Measurements from ENCODE around the gene DDR2.
"Not testable (repeated sequence)": the region's sequence is repeated elsewhere in the genome, so short reads cannot be mapped to it uniquely, and the experiment has no call there.

The DDR2 gene

DNA sequence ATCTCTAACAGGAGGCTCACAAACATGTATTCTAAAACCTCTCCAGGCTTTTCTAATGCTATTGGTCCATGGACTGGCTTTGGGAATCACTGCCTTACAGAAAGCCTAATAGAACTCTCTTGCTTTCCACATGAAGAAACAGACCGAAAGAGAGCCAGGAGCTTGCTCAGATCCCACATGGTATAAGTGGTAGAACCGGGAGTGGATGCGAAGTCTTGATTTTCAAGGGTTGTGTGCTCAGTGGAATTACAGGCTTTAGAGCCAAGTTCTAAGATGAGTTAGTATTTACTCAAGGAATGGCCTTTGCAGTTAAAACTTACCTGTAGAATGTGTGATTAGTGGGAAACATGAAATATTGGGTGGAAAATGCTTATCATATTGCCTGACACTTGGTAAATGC is 103.9 kb downstream of the DDR2 start:
- H3K4me3 ChIP-seq (ENCODE audit: low read depth, low read length) = no peak overlapping the region
- no peak for DNase-seq (ENCODE audit: low read depth)

DNA sequence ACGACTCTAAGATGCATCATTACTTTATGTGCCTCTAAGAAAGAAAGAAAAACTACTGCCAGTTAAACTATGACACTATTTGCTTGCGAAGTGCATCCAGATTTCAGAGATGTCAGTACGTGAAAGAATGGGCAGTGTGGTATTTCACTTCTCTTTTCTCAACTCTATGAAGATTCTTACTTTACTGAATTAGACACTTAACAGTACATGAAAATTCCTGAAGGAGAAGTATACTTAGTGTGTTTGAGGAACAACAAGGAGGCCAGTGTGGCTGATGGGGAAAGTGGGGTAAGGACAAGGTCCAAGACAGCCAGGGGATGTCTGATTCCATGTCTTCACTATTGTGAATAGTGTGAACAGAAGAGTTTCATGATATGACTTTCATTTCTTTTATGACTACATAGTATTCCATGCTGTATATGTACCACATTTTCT is 104.4 kb downstream of the DDR2 start:
- DNase-seq (ENCODE audit: low read depth) = no peak
- H3K4me3 ChIP-seq (ENCODE audit: low read depth, low read length) = no peak overlapping the region

DNA sequence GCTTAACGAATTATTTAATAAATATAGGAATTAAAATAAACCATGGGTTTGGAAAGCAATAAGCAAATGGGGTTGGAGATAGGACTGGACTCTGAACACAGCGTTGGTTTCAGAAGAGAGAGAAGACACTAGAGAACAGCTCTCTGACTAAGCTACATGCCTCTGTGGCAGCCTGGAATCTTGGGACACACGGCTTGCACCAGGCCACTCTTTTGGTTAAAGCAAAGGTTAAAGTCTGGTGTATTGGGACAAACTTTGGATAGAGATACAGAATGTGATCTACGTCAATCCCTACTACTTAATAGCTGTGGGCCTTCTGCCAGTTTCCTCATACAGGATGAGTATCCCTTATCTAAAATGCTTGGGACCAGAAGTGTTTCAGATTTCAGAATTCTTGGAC is 108.5 kb downstream of the DDR2 start:
- H3K4me3 ChIP-seq (ENCODE audit: low read depth, low read length) = no peak overlapping the region
- DNase-seq (ENCODE audit: low read depth) = no peak

DNA sequence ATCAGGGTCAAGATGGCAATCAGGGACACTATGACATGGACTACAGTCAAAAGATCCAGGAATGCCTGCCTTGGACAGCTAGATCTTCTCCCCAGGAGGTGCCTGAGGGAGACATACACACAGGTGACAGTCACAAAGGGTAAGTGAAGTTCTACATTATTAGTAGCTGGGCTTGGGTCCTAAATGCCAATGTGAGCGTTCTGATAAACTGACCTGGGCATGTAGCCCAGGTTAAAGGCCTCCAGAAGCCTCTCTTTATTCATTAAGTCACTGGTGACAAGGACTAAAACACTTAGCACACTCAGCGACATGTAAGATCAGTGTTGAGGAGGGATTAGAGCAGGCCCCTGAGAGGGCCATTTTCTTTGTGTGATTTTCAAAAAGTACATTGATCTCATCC is 109.3 kb downstream of the DDR2 start:
- H3K4me3 ChIP-seq (ENCODE audit: low read depth, low read length) = no peak overlapping the region
- DNase-seq (ENCODE audit: low read depth) = no peak

DNA sequence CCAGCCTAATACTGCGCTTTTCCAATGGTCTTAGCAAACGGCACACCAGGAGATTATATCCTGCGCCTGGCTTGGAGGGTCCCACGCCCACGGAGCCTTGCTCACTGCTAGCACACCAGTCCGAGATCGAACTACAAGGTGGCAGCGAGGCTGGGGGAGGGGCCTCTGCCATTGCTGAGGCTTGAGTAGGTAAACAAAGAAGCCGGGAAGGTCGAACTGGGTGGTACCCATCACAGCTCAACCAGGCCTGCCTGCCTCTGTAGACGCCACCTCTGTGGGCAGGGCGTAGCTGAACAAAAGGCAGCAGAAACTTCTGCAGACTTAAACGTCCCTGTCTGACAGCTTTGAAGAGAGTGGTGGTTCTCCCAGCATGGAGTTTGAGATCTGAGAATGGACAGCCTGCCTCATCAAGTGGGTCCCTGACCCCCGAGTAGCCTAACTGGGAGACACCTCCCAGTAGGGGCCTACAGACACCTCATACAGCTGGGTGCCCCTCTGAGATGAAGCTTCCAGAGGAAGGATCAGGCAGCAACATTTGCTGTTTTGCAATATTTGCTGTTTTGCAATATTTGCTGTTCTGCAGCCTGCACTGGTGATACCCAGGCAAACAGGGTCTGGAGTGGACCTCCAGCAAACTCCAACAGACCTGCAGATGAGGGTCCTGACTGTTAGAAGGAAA is 114.1 kb downstream of the DDR2 start:
- H3K4me3 ChIP-seq (ENCODE audit: low read depth, low read length); DNase-seq (ENCODE audit: low read depth): not testable (repeated sequence)

DNA sequence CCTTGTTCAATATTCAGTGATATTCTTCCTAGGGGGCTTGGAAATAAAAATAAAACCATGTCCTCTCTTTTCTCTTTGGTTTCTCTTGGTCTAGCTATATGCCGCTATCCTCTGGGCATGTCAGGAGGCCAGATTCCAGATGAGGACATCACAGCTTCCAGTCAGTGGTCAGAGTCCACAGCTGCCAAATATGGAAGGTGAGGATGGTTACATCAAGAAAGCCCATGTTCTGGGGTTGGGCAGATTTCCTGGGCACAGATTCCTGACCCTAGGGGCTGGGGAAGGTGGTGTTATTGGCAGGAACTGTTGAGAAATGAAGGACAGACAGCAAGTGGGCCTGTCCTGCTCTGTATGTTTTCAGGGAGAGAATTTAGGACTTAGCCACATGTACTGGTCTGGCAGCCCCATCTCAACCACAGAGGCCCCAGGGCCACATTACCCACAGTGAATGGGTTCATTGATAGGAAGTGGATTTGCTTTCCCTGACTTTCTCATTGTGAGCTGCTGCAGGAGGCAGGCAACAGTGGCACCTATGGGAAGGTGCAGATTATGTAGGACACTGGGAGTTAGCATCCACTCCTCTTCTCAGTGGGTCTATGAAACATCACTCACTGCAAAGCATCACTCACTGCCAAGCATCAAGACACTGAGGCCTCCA is 120.9 kb downstream of the DDR2 start:
- no peak overlapping the region for H3K4me3 ChIP-seq (ENCODE audit: low read depth, low read length)
- no peak for DNase-seq (ENCODE audit: low read depth)

DNA sequence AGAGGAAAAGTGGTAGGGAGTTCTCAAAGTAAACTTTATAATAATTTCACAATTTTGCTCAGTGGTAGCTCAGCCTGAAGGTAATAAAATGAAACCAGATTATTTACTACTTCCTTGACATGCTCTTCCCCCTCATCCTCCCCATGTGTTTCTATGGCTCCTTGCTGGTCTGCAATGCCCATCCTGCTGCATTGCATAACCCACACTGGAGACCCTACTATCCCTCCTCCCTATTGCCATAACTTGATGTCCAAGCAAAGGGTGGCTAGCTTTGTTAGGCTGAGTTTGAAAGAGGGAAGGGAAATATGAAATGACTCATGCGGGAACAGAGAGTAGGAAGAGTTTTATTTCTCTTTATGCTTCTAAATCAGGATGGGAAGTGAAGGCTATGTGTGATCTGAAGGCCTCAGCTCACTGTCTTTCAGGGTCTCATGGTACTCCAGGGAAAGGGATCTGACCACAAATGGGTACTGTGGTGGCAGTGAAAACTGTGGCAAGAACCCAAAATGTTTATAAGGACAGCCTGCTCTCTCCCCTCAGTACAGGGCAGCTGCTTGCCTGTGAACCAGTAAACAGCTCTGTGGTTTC is 121.8 kb downstream of the DDR2 start:
- H3K4me3 ChIP-seq (ENCODE audit: low read depth, low read length) = no peak overlapping the region
- DNase-seq (ENCODE audit: low read depth) = peak; percentile 51

DNA sequence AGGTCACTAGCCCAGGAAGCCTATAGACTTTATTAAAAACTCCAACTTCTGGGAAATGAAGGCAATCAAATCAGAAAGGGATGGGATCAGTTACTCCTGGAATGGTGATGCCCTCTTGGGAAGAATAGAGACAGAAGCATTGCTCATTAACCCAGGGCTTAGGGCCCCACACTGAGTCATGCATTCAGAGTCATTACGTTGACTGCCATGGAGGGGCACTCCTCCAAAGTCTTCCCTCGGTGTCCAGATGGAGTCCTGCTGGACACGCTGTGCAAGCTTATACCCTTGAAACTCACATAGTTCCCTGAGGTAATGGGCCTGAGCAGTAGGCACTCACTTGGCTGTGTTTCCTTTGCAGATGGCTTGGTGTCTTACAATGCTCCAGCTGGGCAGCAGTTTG is 123.0 kb downstream of the DDR2 start:
- DNase-seq (ENCODE audit: low read depth) = no peak
- H3K4me3 ChIP-seq (ENCODE audit: low read depth, low read length) = no peak overlapping the region

DNA sequence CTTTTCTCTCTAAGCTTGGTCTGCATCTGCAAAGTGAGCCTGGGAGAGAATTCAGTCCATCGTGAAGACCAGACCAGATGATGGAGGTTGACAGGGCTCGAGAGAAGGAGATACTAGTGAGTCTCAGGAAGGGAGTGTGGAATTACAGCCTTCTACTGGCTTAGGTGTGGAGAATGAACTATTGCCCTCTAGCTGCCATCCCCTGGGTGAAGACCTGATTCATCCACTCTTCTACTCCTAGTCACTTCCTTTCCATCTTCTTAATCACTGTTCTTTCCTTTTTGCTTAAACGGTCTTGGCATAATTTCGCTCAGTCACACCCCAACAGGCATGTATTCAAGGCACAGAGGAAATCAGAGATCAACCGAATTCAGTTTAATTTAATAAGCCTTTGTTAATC is 124.3 kb downstream of the DDR2 start:
- no peak for DNase-seq (ENCODE audit: low read depth)
- no peak overlapping the region for H3K4me3 ChIP-seq (ENCODE audit: low read depth, low read length)

DNA sequence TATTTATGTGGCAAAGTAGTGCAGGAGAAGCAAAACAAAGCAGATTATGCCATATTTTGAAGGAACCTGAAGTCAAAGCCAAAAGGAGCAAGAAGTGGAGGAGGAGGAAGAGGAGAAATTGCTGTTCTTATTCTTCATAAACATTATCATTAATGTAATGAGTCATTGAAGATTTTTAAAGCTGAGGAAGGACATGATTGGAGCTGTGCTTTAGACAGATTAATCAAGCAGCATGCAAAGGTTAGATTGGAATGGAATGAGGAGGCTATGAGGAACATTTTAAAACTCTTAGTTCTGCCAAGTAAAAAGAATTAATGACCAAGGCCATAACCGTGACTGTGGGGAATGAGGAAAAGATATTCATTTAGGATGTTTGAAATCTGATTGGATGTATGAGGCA is 125.2 kb downstream of the DDR2 start:
- H3K4me3 ChIP-seq (ENCODE audit: low read depth, low read length) = no peak overlapping the region
- DNase-seq (ENCODE audit: low read depth) = no peak

DNA sequence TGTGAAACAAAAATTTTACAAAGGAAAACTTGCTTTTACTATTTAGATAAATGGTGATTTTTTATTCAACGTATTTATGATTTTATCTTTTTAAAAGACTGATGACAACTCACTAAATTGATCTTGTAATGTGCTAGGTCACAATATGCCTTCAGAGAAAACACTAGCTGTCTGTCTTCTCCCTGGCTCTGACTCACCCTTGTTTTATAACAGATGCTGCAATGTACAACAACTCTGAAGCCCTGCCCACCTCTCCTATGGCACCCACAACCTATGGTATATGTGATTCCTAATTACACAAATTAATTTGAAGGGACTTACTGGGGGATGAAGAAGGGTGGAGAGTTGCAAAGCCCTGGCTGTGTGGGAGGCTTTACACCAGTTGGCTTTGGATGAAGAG is 133.5 kb downstream of the DDR2 start:
- no peak overlapping the region for H3K4me3 ChIP-seq (ENCODE audit: low read depth, low read length)
- DNase-seq (ENCODE audit: low read depth) = no peak

DNA sequence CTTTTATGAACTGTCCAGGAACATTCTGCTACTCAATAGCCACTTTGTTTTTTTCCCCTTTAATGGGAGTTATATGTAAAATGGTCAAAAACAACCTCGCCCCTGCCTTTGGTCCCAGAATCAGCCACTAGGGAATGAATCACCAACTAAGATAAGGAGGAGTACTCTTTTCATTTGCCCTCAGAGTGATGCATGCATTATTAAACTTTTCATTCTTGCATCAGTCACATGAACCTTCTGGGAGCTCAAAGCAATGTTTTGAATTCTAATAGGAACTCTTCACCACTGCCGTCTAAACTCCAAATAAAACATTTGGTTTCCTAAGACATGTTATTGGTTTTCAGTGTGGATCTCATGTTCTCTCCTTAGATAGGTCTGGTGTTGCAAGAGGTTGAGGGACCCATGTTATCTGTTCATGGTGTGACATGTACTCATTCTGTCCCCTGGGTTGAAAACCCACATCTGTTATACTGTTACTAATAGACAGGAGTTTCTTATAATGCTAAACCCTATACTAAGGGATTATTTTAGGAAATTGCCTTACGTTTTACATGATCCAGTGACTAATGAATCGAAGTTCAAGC is 140.4 kb downstream of the DDR2 start:
- H3K4me3 ChIP-seq (ENCODE audit: low read depth, low read length) = no peak overlapping the region
- peak; percentile 20 for DNase-seq (ENCODE audit: low read depth)

DNA sequence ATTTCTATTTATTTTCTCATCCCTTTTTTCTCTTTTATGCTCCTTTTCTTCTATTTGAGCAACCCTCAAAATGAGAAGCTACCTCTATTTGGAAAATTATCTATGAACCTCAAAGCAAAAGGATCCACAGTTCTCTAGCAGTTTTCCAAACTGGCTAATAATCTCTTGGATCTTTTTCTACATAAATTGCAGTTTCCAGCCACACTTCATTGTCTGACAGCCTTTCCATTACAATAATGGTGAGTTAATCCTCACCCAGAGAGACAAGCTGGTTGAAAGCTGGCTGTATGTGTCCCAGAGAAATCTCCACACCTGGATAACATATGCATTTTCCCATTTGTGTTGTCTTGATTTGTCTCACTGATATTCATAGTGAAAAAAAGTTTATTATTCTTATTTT is 141.7 kb downstream of the DDR2 start:
- no peak overlapping the region for H3K4me3 ChIP-seq (ENCODE audit: low read depth, low read length)
- no peak for DNase-seq (ENCODE audit: low read depth)

DNA sequence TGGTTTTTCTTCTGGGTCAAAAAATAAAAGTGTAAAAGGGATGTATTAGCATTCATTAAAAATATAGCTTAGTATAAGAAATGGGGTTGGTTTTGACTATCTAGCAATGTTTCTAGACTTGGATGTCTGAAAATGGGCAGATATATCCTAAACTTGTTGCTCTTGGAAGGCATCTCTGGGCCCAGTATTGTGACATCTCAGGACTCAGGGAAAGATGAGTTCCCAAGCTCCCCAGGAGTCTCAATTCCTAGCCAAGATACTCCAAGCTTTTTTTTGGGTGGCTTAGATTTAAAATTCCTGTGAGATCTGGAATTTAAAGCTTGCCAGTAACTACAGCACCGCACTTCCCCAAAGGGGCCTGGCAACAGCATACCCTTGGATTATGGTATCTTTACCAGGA is 146.8 kb downstream of the DDR2 start:
- DNase-seq (ENCODE audit: low read depth) = no peak

DNA sequence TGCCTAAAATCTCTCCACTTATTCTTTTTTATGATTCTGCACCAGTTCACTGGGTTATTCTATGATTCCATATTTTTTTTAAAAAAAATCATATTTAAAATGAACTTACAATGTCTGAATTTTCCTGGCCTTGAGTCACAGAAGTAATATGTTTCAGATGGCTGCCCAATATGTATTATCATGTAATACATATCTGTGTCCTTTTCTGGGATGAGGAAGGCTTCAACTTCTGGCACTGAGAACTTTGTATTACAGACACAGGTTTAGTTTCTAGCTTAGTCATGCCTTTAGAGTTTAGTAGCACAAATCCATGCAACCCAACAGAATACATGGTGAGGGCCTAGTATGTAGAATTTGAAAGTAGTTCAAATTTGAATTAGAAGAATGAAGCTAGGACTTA is 150.4 kb downstream of the DDR2 start:
- DNase-seq (ENCODE audit: low read depth) = no peak
- H3K4me3 ChIP-seq (ENCODE audit: low read depth, low read length) = no peak overlapping the region

More for the DNA sequence above, 146.8 kb downstream of the DDR2 start:
- H3K4me3 ChIP-seq (ENCODE audit: low read depth, low read length) = no peak overlapping the region

DNA sequence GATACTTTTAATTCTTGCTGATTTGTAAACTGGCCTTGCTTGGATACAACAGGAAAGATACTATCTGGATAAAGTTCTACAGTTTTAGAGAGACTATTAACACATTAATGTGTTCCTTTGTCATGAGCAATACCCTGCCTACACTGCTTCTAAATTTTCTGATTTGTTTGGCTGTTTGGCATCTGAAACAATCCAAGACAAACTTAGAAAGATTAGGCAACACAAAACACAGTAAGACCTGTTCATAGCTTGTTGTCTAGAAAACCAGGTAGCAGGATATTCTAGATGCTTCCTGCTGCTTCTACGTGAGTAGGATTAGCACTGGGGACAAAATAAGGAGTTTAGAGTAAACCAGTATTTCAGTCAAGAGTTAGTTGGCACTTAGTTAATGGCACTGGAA is 152.7 kb downstream of the DDR2 start:
- not testable (repeated sequence) for H3K4me3 ChIP-seq (ENCODE audit: low read depth, low read length); DNase-seq (ENCODE audit: low read depth)

DNA sequence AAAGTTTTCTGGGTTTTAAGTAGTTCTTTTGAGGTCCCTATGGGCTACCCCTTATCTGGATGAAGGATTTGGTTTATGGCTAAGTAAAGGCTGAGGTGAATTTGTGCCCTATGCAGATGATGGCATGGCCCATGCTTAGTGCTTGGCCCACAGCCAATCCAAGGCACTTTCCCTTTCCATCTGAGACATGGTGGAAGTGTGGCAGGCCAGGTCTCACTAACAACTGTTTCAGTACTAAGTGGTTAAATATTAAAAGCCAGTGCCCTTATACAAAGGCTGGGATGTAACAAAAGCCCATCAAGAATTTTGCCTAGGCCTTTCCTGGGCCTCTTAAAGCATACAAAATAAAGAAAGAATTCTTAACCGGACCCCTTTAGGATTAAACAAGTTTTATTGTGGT is 156.5 kb downstream of the DDR2 start:
- not testable (repeated sequence) for H3K4me3 ChIP-seq (ENCODE audit: low read depth, low read length); DNase-seq (ENCODE audit: low read depth)

DNA sequence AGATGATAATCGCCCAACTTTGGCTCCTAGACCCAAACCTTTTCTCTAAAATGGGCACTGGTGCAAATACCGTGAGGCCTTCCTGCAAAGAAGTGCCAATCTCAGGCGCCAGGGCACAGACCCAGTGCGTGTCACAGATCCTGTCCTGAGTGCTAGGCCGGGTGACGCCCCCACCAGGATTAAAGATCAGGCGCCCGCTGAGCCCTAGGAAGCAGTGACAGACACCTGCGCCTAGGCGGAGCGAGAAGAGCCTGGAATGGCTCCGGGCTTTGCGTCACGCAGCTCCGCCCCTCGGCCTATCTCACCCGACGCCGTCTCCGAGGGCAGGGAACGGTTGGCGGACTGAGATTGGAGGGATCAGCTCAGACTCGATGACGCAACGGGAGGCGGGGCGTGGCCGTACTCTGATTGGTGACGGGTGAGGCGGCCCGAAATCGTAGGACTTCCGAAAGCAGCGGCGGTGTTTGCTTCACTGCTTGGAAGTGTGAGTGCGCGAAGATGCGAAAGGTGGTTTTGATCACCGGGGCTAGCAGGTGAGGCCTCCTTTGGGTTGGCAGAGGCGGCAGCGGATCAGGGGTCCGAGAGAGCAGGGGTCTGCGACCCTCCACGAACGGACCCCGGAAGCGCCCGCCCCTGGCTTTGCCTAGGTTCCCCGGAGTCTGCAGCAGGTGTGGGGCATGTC is 158.2 kb downstream of the DDR2 start, which contains the start of gene HSD17B7:
Gene HSD17B7, plus strand, starts transcription at position 400 of the 682 bp plus-strand sequence. Its CDS starts 99 bp downstream, at position 499.
- not testable (repeated sequence) for DNase-seq (ENCODE audit: low read depth)
- peak within 1 kb of the TSS; percentile 52 for H3K4me3 ChIP-seq (ENCODE audit: low read depth, low read length)

DNA sequence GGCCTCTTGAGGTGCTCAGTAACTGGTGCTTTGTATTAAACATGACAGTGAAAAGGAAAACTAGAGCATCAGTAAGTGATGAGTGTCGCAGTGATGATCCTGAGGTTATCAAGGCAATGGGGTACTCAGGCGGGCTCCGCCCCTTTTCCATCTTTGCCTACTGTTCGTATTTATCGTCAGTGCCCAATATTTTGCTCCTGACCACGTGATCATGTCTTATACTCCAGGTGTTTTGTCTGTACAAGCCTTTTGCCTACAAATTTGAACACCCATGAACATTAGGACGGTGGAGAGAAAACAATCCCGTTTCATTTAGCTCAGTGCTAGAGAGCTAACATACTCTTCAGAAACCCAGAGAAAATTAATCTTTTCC is 158.7 kb downstream of the DDR2 start:
- H3K4me3 ChIP-seq (ENCODE audit: low read depth, low read length) = peak overlapping the region; percentile 52
- not testable (repeated sequence) for DNase-seq (ENCODE audit: low read depth)

DNA sequence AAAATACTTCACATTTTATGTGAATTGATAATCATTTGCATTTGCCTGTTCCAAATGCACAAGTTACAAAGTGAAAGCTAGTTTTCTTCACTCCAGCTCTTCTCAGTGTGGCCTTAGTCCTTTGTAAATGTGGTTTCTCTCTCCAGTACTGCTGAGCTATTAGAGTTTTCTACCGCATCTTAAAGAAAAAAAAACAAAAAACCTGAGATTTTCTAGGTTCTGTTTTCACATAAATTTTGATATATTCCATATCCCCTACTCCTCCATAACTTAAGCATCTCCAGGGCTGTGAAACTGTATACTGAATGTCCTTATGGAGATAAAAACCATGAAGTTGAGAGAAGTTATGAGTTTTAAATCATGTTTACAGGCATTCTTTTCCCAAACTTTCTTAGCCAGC is 162.0 kb downstream of the DDR2 start:
- not testable (repeated sequence) for H3K4me3 ChIP-seq (ENCODE audit: low read depth, low read length); DNase-seq (ENCODE audit: low read depth)
